ENCODE measurements around the gene CTRB2.

GRCh38 chr16:75208861-75209505, 2.0 kb upstream of the CTRB2 start:
- no peak for TF ChIP-seq CTCF (IDR thresholded peaks at IDR 0.05)
- no peak for TF ChIP-seq POLR2A (IDR thresholded peaks at IDR 0.05)
- TF ChIP-seq POLR2AphosphoS5 (IDR thresholded peaks at IDR 0.05) = no peak
